Gastrocnemius medialis (tissue), 4 donors: Measurements from ENCODE around the gene IFNGR2.
"Not testable (repeated sequence)": the region's sequence is repeated elsewhere in the genome, so short reads cannot be mapped to it uniquely, and the experiment has no call there.

Experiments used
- POLR2A ChIP-seq, 2 donors: fragments of 450-650 bp; IDR thresholded peaks; one replicate each; pipeline ENCODE4 v1.6.1; 2017; ENCODE audit warnings: antibody characterized with exemption in 2 of 2, mild to moderate bottlenecking in 2 of 2, moderate library complexity in 2 of 2
- TF ChIP-seq, protein P1 (sequence below), 5 experiments: fragments of 450-650 bp in 3 of 5; fragments of 200-600 bp in 2 of 5; sonication (generic) in 2 of 5; IDR thresholded peaks in 4 of 5; conservative IDR thresholded peaks in 1 of 5; 1 replicate in 4 of 5; 2 replicates in 1 of 5; pipeline ENCODE4 v1.5.1; 2016 to 2019; ENCODE audit warnings: antibody characterized with exemption in 5 of 5, mild to moderate bottlenecking in 3 of 5, moderate library complexity in 3 of 5

- TF ChIP-seq, protein P1, sequence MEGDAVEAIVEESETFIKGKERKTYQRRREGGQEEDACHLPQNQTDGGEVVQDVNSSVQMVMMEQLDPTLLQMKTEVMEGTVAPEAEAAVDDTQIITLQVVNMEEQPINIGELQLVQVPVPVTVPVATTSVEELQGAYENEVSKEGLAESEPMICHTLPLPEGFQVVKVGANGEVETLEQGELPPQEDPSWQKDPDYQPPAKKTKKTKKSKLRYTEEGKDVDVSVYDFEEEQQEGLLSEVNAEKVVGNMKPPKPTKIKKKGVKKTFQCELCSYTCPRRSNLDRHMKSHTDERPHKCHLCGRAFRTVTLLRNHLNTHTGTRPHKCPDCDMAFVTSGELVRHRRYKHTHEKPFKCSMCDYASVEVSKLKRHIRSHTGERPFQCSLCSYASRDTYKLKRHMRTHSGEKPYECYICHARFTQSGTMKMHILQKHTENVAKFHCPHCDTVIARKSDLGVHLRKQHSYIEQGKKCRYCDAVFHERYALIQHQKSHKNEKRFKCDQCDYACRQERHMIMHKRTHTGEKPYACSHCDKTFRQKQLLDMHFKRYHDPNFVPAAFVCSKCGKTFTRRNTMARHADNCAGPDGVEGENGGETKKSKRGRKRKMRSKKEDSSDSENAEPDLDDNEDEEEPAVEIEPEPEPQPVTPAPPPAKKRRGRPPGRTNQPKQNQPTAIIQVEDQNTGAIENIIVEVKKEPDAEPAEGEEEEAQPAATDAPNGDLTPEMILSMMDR (IDR thresholded peaks at IDR 0.05 in 4 of 5, conservative IDR thresholded peaks at IDR 0.05 in 1 of 5), result not testable (repeated sequence)
- not testable (repeated sequence) for TF ChIP-seq POLR2A (IDR thresholded peaks at IDR 0.05)
These were observed 21.8 kb upstream of the IFNGR2 start for GRCh38 chr21:33381381-33381780.
